ENCODE measurements around the gene STPG1.

The STPG1 gene

DNA sequence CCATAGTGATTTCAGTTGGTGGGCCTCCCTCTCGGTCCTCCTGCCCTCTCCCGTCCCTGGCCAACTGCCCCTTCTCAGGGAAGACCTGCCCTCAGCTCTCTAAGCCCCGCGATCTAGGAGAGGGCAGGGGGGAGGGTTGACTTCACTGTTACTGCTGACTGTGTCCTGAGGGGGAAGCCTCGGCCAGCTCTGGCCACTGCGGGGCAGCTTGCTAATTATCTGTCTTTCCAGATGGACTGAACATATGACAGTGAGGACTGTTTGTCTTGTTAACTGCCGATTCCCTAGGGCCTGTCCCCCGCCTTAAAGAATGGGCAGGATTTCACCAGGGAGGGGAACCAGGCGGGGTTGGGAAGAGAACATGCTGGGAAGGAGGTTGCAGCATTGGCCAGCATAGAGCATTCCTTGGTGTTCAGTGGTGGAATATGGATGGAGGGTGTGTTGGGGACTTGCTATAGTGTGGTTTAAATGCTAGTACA lies 24.9 kb upstream of the STPG1 start:
- TF ChIP-seq FOXP2 (optimal IDR thresholded peaks at IDR 0.05; ENCODE audit: borderline replicate concordance, extremely low read depth, extremely low read length, insufficient read depth): no peak
- no peak for TF ChIP-seq TAF1 (IDR thresholded peaks at IDR 0.05; ENCODE audit: borderline replicate concordance, insufficient read depth, low read length)

GRCh38 chr1:24437631-24438396 lies 24.2 kb upstream of the STPG1 start:
- TF ChIP-seq, protein P1, sequence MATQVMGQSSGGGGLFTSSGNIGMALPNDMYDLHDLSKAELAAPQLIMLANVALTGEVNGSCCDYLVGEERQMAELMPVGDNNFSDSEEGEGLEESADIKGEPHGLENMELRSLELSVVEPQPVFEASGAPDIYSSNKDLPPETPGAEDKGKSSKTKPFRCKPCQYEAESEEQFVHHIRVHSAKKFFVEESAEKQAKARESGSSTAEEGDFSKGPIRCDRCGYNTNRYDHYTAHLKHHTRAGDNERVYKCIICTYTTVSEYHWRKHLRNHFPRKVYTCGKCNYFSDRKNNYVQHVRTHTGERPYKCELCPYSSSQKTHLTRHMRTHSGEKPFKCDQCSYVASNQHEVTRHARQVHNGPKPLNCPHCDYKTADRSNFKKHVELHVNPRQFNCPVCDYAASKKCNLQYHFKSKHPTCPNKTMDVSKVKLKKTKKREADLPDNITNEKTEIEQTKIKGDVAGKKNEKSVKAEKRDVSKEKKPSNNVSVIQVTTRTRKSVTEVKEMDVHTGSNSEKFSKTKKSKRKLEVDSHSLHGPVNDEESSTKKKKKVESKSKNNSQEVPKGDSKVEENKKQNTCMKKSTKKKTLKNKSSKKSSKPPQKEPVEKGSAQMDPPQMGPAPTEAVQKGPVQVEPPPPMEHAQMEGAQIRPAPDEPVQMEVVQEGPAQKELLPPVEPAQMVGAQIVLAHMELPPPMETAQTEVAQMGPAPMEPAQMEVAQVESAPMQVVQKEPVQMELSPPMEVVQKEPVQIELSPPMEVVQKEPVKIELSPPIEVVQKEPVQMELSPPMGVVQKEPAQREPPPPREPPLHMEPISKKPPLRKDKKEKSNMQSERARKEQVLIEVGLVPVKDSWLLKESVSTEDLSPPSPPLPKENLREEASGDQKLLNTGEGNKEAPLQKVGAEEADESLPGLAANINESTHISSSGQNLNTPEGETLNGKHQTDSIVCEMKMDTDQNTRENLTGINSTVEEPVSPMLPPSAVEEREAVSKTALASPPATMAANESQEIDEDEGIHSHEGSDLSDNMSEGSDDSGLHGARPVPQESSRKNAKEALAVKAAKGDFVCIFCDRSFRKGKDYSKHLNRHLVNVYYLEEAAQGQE (IDR thresholded peaks at IDR 0.05; ENCODE audit: insufficient read depth in 1 of 2, low read depth in 2 of 2, low read length in 2 of 2): no peak
- TF ChIP-seq FOXP2 (optimal IDR thresholded peaks at IDR 0.05; ENCODE audit: borderline replicate concordance, extremely low read depth, extremely low read length, insufficient read depth) (no peak), TAF1 (IDR thresholded peaks at IDR 0.05; ENCODE audit: borderline replicate concordance, insufficient read depth, low read length) (no peak)

DNA sequence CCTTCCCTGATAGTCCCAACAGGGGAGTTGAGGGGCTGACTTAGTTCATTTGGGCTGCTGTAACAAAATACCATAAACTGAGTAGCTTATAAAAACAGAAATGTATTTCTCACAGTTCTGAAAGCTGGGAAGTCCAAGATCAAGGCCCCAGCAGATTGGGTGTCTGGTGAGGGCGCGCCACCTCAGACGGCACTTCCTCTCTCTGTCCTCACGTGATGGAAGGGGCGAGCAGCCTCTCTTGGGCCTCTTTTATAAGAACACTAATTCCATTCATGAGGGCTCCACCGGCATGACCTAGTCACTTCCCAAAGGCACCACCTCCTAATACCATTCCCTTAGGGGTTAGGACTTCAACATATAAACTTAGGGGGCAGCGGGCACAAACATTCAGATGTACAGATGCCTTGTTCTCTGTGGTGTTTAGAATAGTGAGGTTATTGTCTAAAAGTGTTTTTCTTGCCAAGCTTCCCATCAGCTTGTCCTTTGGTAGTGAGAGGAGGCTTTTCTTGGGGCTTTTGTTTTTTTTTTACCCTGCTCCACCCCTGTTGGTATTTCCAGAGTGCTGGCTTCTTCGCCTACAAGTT lies 22.3 kb upstream of the STPG1 start:
- TF ChIP-seq POLR2AphosphoS5 (IDR thresholded peaks at IDR 0.05; ENCODE audit: low read depth, low read length): no peak
- TF ChIP-seq TAF1 (IDR thresholded peaks at IDR 0.05; ENCODE audit: borderline replicate concordance, insufficient read depth, low read length): no peak
- TF ChIP-seq SIN3A (IDR thresholded peaks at IDR 0.05; ENCODE audit: borderline replicate concordance, insufficient read depth, low read length): no peak
- TF ChIP-seq, protein P1 (IDR thresholded peaks at IDR 0.05; ENCODE audit: insufficient read depth in 1 of 2, low read depth in 2 of 2, low read length in 2 of 2): no peak
- no peak for TF ChIP-seq FOXP2 (optimal IDR thresholded peaks at IDR 0.05; ENCODE audit: borderline replicate concordance, extremely low read depth, extremely low read length, insufficient read depth)

DNA sequence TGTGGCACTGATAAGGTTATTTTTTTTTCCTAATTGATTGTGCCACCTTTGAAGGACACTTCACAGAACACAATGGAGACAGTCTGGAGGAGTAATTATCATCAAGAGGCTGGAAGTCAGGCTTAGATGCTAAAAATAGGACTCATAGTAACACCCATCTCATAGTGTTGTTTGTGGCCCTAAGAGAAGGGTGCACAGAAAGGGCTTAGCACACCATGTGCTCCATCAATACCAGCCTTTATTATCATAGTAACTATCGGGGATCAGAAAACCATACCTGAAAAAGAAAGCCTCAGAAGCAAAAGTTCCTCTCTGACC lies 13.9 kb upstream of the STPG1 start:
- no peak for TF ChIP-seq POLR2AphosphoS5 (IDR thresholded peaks at IDR 0.05; ENCODE audit: low read depth, low read length)
- TF ChIP-seq FOXP2 (optimal IDR thresholded peaks at IDR 0.05; ENCODE audit: borderline replicate concordance, extremely low read depth, extremely low read length, insufficient read depth): no peak
- TF ChIP-seq TAF1 (IDR thresholded peaks at IDR 0.05; ENCODE audit: borderline replicate concordance, insufficient read depth, low read length): no peak
- no peak for TF ChIP-seq SIN3A (IDR thresholded peaks at IDR 0.05; ENCODE audit: borderline replicate concordance, insufficient read depth, low read length)
- TF ChIP-seq, protein P1 (IDR thresholded peaks at IDR 0.05; ENCODE audit: insufficient read depth in 1 of 2, low read depth in 2 of 2, low read length in 2 of 2): no peak

GRCh38 chr1:24426744-24427544 lies 13.4 kb upstream of the STPG1 start:
- TF ChIP-seq TAF1 (IDR thresholded peaks at IDR 0.05; ENCODE audit: borderline replicate concordance, insufficient read depth, low read length) (no peak), SIN3A (IDR thresholded peaks at IDR 0.05; ENCODE audit: borderline replicate concordance, insufficient read depth, low read length) (no peak), POLR2AphosphoS5 (IDR thresholded peaks at IDR 0.05; ENCODE audit: low read depth, low read length) (no peak), FOXP2 (optimal IDR thresholded peaks at IDR 0.05; ENCODE audit: borderline replicate concordance, extremely low read depth, extremely low read length, insufficient read depth) (no peak)
